Mesendoderm (in vitro differentiated cells): Measurements from ENCODE around the gene DDOST.

Experiments
- DNase-seq: peaks from one replicate; pipeline ENCODE4 v3.0.0; 2013
- H2AK5ac ChIP-seq: 2 replicates; pipeline ENCODE4 v1.6.1; 2013; ENCODE audit warnings: low read length, inconsistent platforms
- H2BK120ac ChIP-seq: 2 replicates; pipeline ENCODE4 v1.6.1; 2013; ENCODE audit warnings: low read depth, mild to moderate bottlenecking, low read length, moderate library complexity, mixed read lengths
- H2BK15ac ChIP-seq: replicated peaks from 2 replicates; pipeline ENCODE4 v1.6.1; 2013; ENCODE audit warnings: low read depth, mild to moderate bottlenecking, moderate library complexity
- H2BK5ac ChIP-seq: 2 replicates; pipeline ENCODE4 v1.6.1; 2013; ENCODE audit warnings: low read length, inconsistent platforms
- H3K18ac ChIP-seq: 2 replicates; pipeline ENCODE4 v1.6.1; 2013; ENCODE audit warnings: mild to moderate bottlenecking, low read length, mixed read lengths
- H3K23ac ChIP-seq: one replicate; pipeline ENCODE4 v1.6.1; 2013; ENCODE audit warnings: low read length
- H3K27ac ChIP-seq: 2 replicates; pipeline ENCODE4 v1.5.1; 2013; ENCODE audit warnings: low read depth, mild to moderate bottlenecking, inconsistent platforms, low read length, moderate library complexity
- H3K27me3 ChIP-seq: 2 replicates; pipeline ENCODE4 v1.6.1; 2013; ENCODE audit warnings: low read length, control low read depth, mild to moderate bottlenecking, inconsistent platforms; ENCODE audit not compliant: insufficient read depth, poor library complexity
- H3K36me3 ChIP-seq: 2 replicates; pipeline ENCODE4 v1.6.1; 2013; ENCODE audit warnings: low read length, inconsistent platforms; ENCODE audit not compliant: control insufficient read depth, insufficient read depth
- H3K4ac ChIP-seq: one replicate; pipeline ENCODE4 v1.6.1; 2013; ENCODE audit warnings: low read depth, mild to moderate bottlenecking, low read length, moderate library complexity
- H3K4me1 ChIP-seq: 2 replicates; pipeline ENCODE4 v1.6.1; 2013; ENCODE audit warnings: low read depth, low read length, inconsistent platforms; ENCODE audit not compliant: control insufficient read depth
- H3K4me2 ChIP-seq: 2 replicates; pipeline ENCODE4 v1.6.1; 2013; ENCODE audit warnings: low read length
- H3K4me3 ChIP-seq: 2 replicates; pipeline ENCODE4 v1.5.1; 2013; ENCODE audit warnings: mild to moderate bottlenecking, low read length
- H3K56ac ChIP-seq: one replicate; pipeline ENCODE4 v1.6.1; 2013; ENCODE audit warnings: low read length
- H3K79me1 ChIP-seq: 2 replicates; pipeline ENCODE4 v1.6.1; 2013; ENCODE audit warnings: low read length, inconsistent platforms
- H3K79me2 ChIP-seq: 2 replicates; pipeline ENCODE4 v1.6.1; 2013; ENCODE audit warnings: mild to moderate bottlenecking, low read length; ENCODE audit not compliant: control insufficient read depth, insufficient read depth
- H3K9ac ChIP-seq: 2 replicates; pipeline ENCODE4 v1.6.1; 2013; ENCODE audit warnings: low read length, inconsistent platforms
- H4K5ac ChIP-seq: one replicate; pipeline ENCODE4 v1.6.1; 2013; ENCODE audit warnings: low read length
- H4K8ac ChIP-seq: one replicate; pipeline ENCODE4 v1.6.1; 2013; ENCODE audit warnings: low read depth, mild to moderate bottlenecking, control low read depth, low read length, moderate library complexity
- WGBS: extraction: QIAGEN DNeasy Blood & Tissue Kit; methylation state at CpG from one replicate; pipeline ENCODE4 v1.1.7; 2013; ENCODE audit warnings: low lambda C conversion rate, missing lambda C conversion rate; ENCODE audit not compliant: insufficient coverage; ENCODE audit errors: extremely low coverage; 5-methylcytosine and 5-hydroxymethylcytosine counted together

The DDOST gene

GRCh38 chr1:20672265-20672632, 11.1 kb upstream of the DDOST start:
- Histone ChIP-seq H3K4me3 (no peak overlapping the region), H3K36me3 (no peaks in the 10 kb centered on the region), H2BK5ac (no peak overlapping the region), H3K79me1 (no peaks in the 10 kb centered on the region), H3K4me2 (no peak overlapping the region), H4K8ac (no peak overlapping the region), H2BK15ac (no peak overlapping the region), H2BK120ac (no peak overlapping the region), H3K4ac (no peak overlapping the region), H3K27me3 (no peaks in the 10 kb centered on the region), H3K4me1 (no peaks in the 10 kb centered on the region), H3K9ac (no peak overlapping the region), H3K27ac (no peak overlapping the region), H2AK5ac (no peak overlapping the region), H3K18ac (no peak overlapping the region), H3K56ac (no peak overlapping the region), H4K5ac (no peak overlapping the region), H3K79me2 (no peaks in the 10 kb centered on the region), H3K23ac (no peak overlapping the region)
- no peak for DNase-seq
- no CpG with 5 or more reads among the region's 4 CpGs for WGBS

DNA sequence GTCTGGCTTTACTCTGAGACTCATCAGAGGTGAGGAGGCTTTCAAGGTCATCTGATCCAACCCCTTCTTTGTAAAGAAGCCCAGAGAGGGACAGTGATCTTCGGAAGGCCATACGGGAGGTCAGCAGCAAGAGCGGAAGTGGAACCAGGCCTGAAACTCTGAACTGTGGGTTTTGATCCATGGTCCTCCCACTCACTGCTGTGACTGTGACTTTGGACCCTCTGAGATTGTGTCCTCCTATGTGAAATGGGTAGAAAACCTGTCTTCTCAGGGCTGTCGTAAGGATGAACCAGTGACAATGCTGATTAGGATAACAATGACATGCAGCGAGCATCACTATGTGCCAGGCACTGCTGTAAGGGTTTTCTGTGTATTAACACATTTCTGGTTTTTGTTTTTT, 9.8 kb upstream of the DDOST start:
- no peak overlapping the region for H3K9ac ChIP-seq
- H2AK5ac ChIP-seq, result no peak overlapping the region
- H3K79me1 ChIP-seq, result no peaks in the 10 kb centered on the region
- H2BK15ac ChIP-seq, result no peak overlapping the region
- H3K4ac ChIP-seq, result no peak overlapping the region
- H3K18ac ChIP-seq, result no peak overlapping the region
- H3K79me2 ChIP-seq, result no peaks in the 10 kb centered on the region
- no peak for DNase-seq
- no peaks in the 10 kb centered on the region for H3K4me1 ChIP-seq
- no peak overlapping the region for H3K56ac ChIP-seq
- H3K23ac ChIP-seq, result no peak overlapping the region
- H4K8ac ChIP-seq, result no peak overlapping the region
- WGBS, result no CpG with 5 or more reads among the region's 5 CpGs
- H3K27me3 ChIP-seq, result no peaks in the 10 kb centered on the region
- H4K5ac ChIP-seq, result no peak overlapping the region
- no peak overlapping the region for H2BK5ac ChIP-seq
- H3K36me3 ChIP-seq, result no peaks in the 10 kb centered on the region
- H3K4me3 ChIP-seq, result no peak overlapping the region
- H3K4me2 ChIP-seq, result no peak overlapping the region
- no peak overlapping the region for H2BK120ac ChIP-seq
- H3K27ac ChIP-seq, result no peak overlapping the region

DNA sequence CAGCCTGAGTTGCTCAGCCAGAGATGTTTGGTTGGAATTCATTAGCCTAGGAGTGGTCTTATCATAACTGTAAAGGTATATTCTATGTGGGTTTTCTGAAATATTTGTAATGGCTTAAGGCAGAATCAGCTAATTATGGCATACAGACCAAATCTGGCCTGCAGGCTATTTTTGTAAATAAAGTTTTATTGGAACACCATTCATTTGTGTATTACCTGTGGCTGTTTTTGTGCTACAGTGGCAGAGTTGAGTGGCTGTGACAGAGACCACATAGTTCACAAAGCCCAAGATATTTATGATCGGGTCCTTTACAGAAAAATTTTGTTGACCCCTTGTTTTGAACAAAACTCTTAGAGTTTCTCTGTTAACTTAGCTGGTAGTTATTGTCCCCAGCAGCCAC, 7.4 kb upstream of the DDOST start:
- no peak overlapping the region for H4K5ac ChIP-seq
- H3K23ac ChIP-seq, result no peak overlapping the region
- H3K4me1 ChIP-seq, result no peaks in the 10 kb centered on the region
- no peak overlapping the region for H3K27ac ChIP-seq
- no peak overlapping the region for H3K4me2 ChIP-seq
- H2BK15ac ChIP-seq, result no peak overlapping the region
- H2BK120ac ChIP-seq, result no peak overlapping the region
- no peak overlapping the region for H3K9ac ChIP-seq
- WGBS, result no CpG with 5 or more reads among the region's 1 CpG
- H4K8ac ChIP-seq, result no peak overlapping the region
- H2BK5ac ChIP-seq, result no peak overlapping the region
- H3K56ac ChIP-seq, result no peak overlapping the region
- no peaks in the 10 kb centered on the region for H3K79me2 ChIP-seq
- no peak overlapping the region for H3K4me3 ChIP-seq
- no peak for DNase-seq
- no peaks in the 10 kb centered on the region for H3K36me3 ChIP-seq
- H3K27me3 ChIP-seq, result no peaks in the 10 kb centered on the region
- no peak overlapping the region for H3K4ac ChIP-seq
- no peak overlapping the region for H3K18ac ChIP-seq
- no peaks in the 10 kb centered on the region for H3K79me1 ChIP-seq
- no peak overlapping the region for H2AK5ac ChIP-seq

GRCh38 chr1:20666804-20667203, 5.6 kb upstream of the DDOST start:
- Histone ChIP-seq H3K56ac (no peak overlapping the region), H3K4ac (no peak overlapping the region), H3K18ac (no peak overlapping the region), H3K4me2 (no peak overlapping the region), H3K36me3 (no peaks in the 10 kb centered on the region), H3K9ac (no peak overlapping the region), H3K4me1 (peaks cover 1% of the 10 kb centered on the region), H3K27ac (no peak overlapping the region), H2AK5ac (no peak overlapping the region), H4K8ac (no peak overlapping the region), H3K79me1 (no peaks in the 10 kb centered on the region), H2BK5ac (no peak overlapping the region), H2BK15ac (no peak overlapping the region), H2BK120ac (no peak overlapping the region), H3K27me3 (no peaks in the 10 kb centered on the region), H4K5ac (no peak overlapping the region), H3K4me3 (no peak overlapping the region), H3K79me2 (no peaks in the 10 kb centered on the region), H3K23ac (no peak overlapping the region)
- WGBS, result no CpG with 5 or more reads among the region's 1 CpG
- DNase-seq, result peak; percentile 45

GRCh38 chr1:20666146-20666545, 5.0 kb upstream of the DDOST start:
- Histone ChIP-seq H2BK120ac (no peak overlapping the region), H3K9ac (no peak overlapping the region), H3K56ac (no peak overlapping the region), H3K18ac (no peak overlapping the region), H4K5ac (no peak overlapping the region), H3K4me1 (peaks cover 1% of the 10 kb centered on the region), H3K27ac (no peak overlapping the region), H3K4me3 (no peak overlapping the region), H2BK5ac (no peak overlapping the region), H4K8ac (no peak overlapping the region), H3K23ac (no peak overlapping the region), H3K79me1 (no peaks in the 10 kb centered on the region), H2AK5ac (no peak overlapping the region), H3K4me2 (no peak overlapping the region), H3K36me3 (no peaks in the 10 kb centered on the region), H3K4ac (no peak overlapping the region), H3K79me2 (no peaks in the 10 kb centered on the region), H3K27me3 (no peaks in the 10 kb centered on the region), H2BK15ac (no peak overlapping the region)
- DNase-seq, result no peak
- WGBS, result no CpG with 5 or more reads among the region's 16 CpGs

DNA sequence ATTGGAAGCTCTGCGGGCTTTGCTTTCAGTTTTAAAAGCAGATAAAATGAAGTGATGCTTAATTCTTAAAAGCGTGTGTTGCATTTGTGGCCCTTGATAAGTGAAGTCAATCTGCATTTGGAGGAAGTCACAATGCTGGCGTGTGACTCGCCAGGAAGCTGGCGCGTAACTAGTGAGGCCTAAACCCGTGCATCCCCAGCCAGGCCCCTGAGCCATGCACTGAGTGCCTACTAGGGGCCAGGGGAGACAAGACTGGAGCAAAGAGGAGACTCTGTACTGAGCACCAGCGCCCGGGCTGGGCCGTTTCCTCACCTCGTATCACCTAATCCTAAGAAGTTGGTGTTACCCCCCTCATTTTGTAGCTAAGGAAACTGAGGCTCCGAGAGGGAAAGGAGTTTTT, 4.6 kb upstream of the DDOST start:
- Histone ChIP-seq H3K4ac (no peak overlapping the region), H3K56ac (no peak overlapping the region), H2AK5ac (no peak overlapping the region), H4K8ac (no peak overlapping the region), H3K4me1 (peaks cover 1% of the 10 kb centered on the region), H3K23ac (no peak overlapping the region), H3K4me3 (no peak overlapping the region), H3K9ac (no peak overlapping the region), H2BK120ac (no peak overlapping the region), H3K18ac (no peak overlapping the region), H3K36me3 (no peaks in the 10 kb centered on the region), H2BK5ac (no peak overlapping the region), H4K5ac (no peak overlapping the region), H3K27ac (no peak overlapping the region), H3K79me1 (peaks cover 2% of the 10 kb centered on the region), H3K4me2 (no peak overlapping the region), H2BK15ac (no peak overlapping the region), H3K79me2 (peaks cover 4% of the 10 kb centered on the region), H3K27me3 (no peaks in the 10 kb centered on the region)
- no CpG with 5 or more reads among the region's 12 CpGs for WGBS
- DNase-seq, result no peak
